ENCODE results near the gene CTTNBP2. TPM values are rescaled to one million over a fixed set of nuclear protein-coding genes. Genes with fewer than 3 reads are reported as not detected.

The CTTNBP2 gene
- total RNA-seq, 2 donors from 2014 or later = not detected

- ATAC-seq (no peak), DNase-seq (ENCODE audit: low spot score in 2 of 2) (no peak)
- peaks cover 6 to 17% of the 10 kb centered on the region in 2 donors for H3K36me3 Mint-ChIP-seq
- no peaks in the 10 kb centered on the region for H3K9me3 Mint-ChIP-seq
- H3K27ac Mint-ChIP-seq = no peak overlapping the region
These were observed 3.5 kb upstream of the CTTNBP2 start for GRCh38 chr7:117876761-117877160.

GRCh38 chr7:117875566-117875965 lies 2.3 kb upstream of the CTTNBP2 start:
- ATAC-seq (no peak), DNase-seq (ENCODE audit: low spot score in 2 of 2) (no peak)
- H3K9me3 Mint-ChIP-seq = no peaks in the 10 kb centered on the region
- peaks cover 7 to 18% of the 10 kb centered on the region in 2 donors for H3K36me3 Mint-ChIP-seq
- H3K27ac Mint-ChIP-seq = no peak overlapping the region

GRCh38 chr7:117874191-117874700 lies 1.0 kb upstream of the CTTNBP2 start:
- ATAC-seq = no peak
- DNase-seq (ENCODE audit: low spot score in 2 of 2) = no peak
- Mint-ChIP-seq H3K9me3 (no peaks in the 10 kb centered on the region), H3K27ac (no peak overlapping the region), H3K36me3 (peaks cover 7 to 18% of the 10 kb centered on the region in 2 donors)

- ATAC-seq (peak in 1 of 2 donors; percentile 34), DNase-seq (ENCODE audit: low spot score in 2 of 2) (no peak)
These were observed 506 bp downstream of the CTTNBP2 start for GRCh38 chr7:117872561-117873309.

GRCh38 chr7:117871778-117872538 lies 1.3 kb downstream of the CTTNBP2 start:
- peaks cover 7 to 18% of the 10 kb centered on the region in 2 donors for H3K36me3 Mint-ChIP-seq
- H3K27ac Mint-ChIP-seq = no peak overlapping the region
- DNase-seq (ENCODE audit: low spot score in 2 of 2) (no peak), ATAC-seq (no peak)
- no peaks in the 10 kb centered on the region for H3K9me3 Mint-ChIP-seq

More at GRCh38 chr7:117872561-117873309, 506 bp downstream of the CTTNBP2 start:
- H3K9me3 Mint-ChIP-seq = no peaks in the 10 kb centered on the region
- no peak overlapping the region for H3K27ac Mint-ChIP-seq
- H3K36me3 Mint-ChIP-seq = peaks cover 7 to 18% of the 10 kb centered on the region in 2 donors

- ATAC-seq = no peak
- Mint-ChIP-seq H3K36me3 (peaks cover 7 to 18% of the 10 kb centered on the region in 2 donors), H3K27ac (no peak overlapping the region), H3K9me3 (no peaks in the 10 kb centered on the region)
- no peak for DNase-seq (ENCODE audit: low spot score in 2 of 2)
These were observed 1.9 kb downstream of the CTTNBP2 start for GRCh38 chr7:117871401-117871777.

GRCh38 chr7:117870448-117871130 lies 2.7 kb downstream of the CTTNBP2 start:
- H3K27ac Mint-ChIP-seq = no peak overlapping the region
- ATAC-seq = no peak
- H3K36me3 Mint-ChIP-seq = peaks cover 7 to 18% of the 10 kb centered on the region in 2 donors

GRCh38 chr7:117869374-117869773 lies 3.9 kb downstream of the CTTNBP2 start:
- no peak for DNase-seq (ENCODE audit: low spot score in 2 of 2)
- Mint-ChIP-seq H3K27ac (no peak overlapping the region), H3K36me3 (peaks cover 7 to 18% of the 10 kb centered on the region in 2 donors), H3K9me3 (no peaks in the 10 kb centered on the region)
- no peak for ATAC-seq

More at GRCh38 chr7:117870448-117871130, 2.7 kb downstream of the CTTNBP2 start:
- H3K9me3 Mint-ChIP-seq = no peaks in the 10 kb centered on the region
- DNase-seq (ENCODE audit: low spot score in 2 of 2) = no peak

- no peak for ATAC-seq
- Mint-ChIP-seq H3K27ac (no peak overlapping the region), H3K36me3 (no peaks in the 10 kb centered on the region), H3K9me3 (no peaks in the 10 kb centered on the region)
- no peak for DNase-seq (ENCODE audit: low spot score in 2 of 2)
These were observed 9.6 kb downstream of the CTTNBP2 start for GRCh38 chr7:117863618-117864017.

GRCh38 chr7:117862378-117862777 lies 10.9 kb downstream of the CTTNBP2 start:
- no peaks in the 10 kb centered on the region for H3K36me3 Mint-ChIP-seq
- H3K27ac Mint-ChIP-seq = no peak overlapping the region
- ATAC-seq = no peak

GRCh38 chr7:117859246-117859812 lies 13.9 kb downstream of the CTTNBP2 start:
- DNase-seq (ENCODE audit: low spot score in 2 of 2) = no peak
- Mint-ChIP-seq H3K27ac (no peak overlapping the region), H3K9me3 (no peaks in the 10 kb centered on the region), H3K36me3 (no peaks in the 10 kb centered on the region)
- ATAC-seq = no peak

More at GRCh38 chr7:117862378-117862777, 10.9 kb downstream of the CTTNBP2 start:
- no peak for DNase-seq (ENCODE audit: low spot score in 2 of 2)
- H3K9me3 Mint-ChIP-seq = no peaks in the 10 kb centered on the region

GRCh38 chr7:117858712-117859111 lies 14.5 kb downstream of the CTTNBP2 start:
- no peaks in the 10 kb centered on the region for H3K9me3 Mint-ChIP-seq
- ATAC-seq = no peak
- no peak overlapping the region for H3K27ac Mint-ChIP-seq
- H3K36me3 Mint-ChIP-seq = no peaks in the 10 kb centered on the region
- DNase-seq (ENCODE audit: low spot score in 2 of 2) = no peak

- H3K27ac Mint-ChIP-seq = no peak overlapping the region
- no peaks in the 10 kb centered on the region for H3K36me3 Mint-ChIP-seq
- ATAC-seq (no peak), DNase-seq (ENCODE audit: low spot score in 2 of 2) (no peak)
- no peaks in the 10 kb centered on the region for H3K9me3 Mint-ChIP-seq
These were observed 15.5 kb downstream of the CTTNBP2 start for GRCh38 chr7:117857718-117858117.

GRCh38 chr7:117856196-117856595 lies 17.0 kb downstream of the CTTNBP2 start:
- no peak overlapping the region for H3K27ac Mint-ChIP-seq
- DNase-seq (ENCODE audit: low spot score in 2 of 2) (no peak), ATAC-seq (no peak)
- H3K36me3 Mint-ChIP-seq = no peaks in the 10 kb centered on the region
- H3K9me3 Mint-ChIP-seq = no peaks in the 10 kb centered on the region

- DNase-seq (ENCODE audit: low spot score in 2 of 2) (no peak), ATAC-seq (no peak)
- no peak overlapping the region for H3K27ac Mint-ChIP-seq
- no peaks in the 10 kb centered on the region for H3K9me3 Mint-ChIP-seq
- H3K36me3 Mint-ChIP-seq = no peaks in the 10 kb centered on the region
These were observed 19.1 kb downstream of the CTTNBP2 start for GRCh38 chr7:117854186-117854585.

- no peak for DNase-seq (ENCODE audit: low spot score in 2 of 2)
- no peak overlapping the region for H3K27ac Mint-ChIP-seq
- no peaks in the 10 kb centered on the region for H3K36me3 Mint-ChIP-seq
- H3K9me3 Mint-ChIP-seq = peaks cover 4 to 5% of the 10 kb centered on the region in 2 donors
- no peak for ATAC-seq
These were observed 24.3 kb downstream of the CTTNBP2 start for GRCh38 chr7:117848941-117849340.
